IPS DF 6.9 (cell line): ENCODE results near the gene NEB.

Source experiments
- DNase-seq: peaks from one replicate; pipeline ENCODE4 v3.0.0-alpha.2; 2013; ENCODE audit warnings: low read depth, low spot score
- H3K27ac ChIP-seq: one replicate; pipeline ENCODE4 v1.5.1; 2013; ENCODE audit warnings: low read length, control low read depth
- H3K27me3 ChIP-seq: 2 replicates; pipeline ENCODE4 v1.6.1; 2013; ENCODE audit warnings: mild to moderate bottlenecking, low read length; ENCODE audit not compliant: control insufficient read depth, insufficient read depth
- H3K36me3 ChIP-seq: 2 replicates; pipeline ENCODE4 v1.6.1; 2013; ENCODE audit warnings: low read length; ENCODE audit not compliant: control insufficient read depth, insufficient read depth
- H3K4me1 ChIP-seq: 2 replicates; pipeline ENCODE4 v1.6.1; 2013; ENCODE audit warnings: low read length; ENCODE audit not compliant: control insufficient read depth, insufficient read depth
- H3K4me3 ChIP-seq: 2 replicates; pipeline ENCODE4 v1.5.1; 2013; ENCODE audit warnings: mild to moderate bottlenecking, low read length
- H3K9me3 ChIP-seq: 2 replicates; pipeline ENCODE4 v1.6.1; 2013; ENCODE audit warnings: low read length, inconsistent platforms; ENCODE audit not compliant: control insufficient read depth, insufficient read depth
- WGBS: extraction: QIAGEN DNeasy Blood & Tissue Kit; methylation state at CpG from one replicate; pipeline ENCODE4 v1.1.7; 2013; ENCODE audit warnings: mixed read lengths, missing lambda C conversion rate; ENCODE audit not compliant: insufficient read length, insufficient coverage; 5-methylcytosine and 5-hydroxymethylcytosine counted together

Gene NEB

GRCh38 chr2:151771599-151772358, 37.5 kb upstream of the NEB start:
- Histone ChIP-seq H3K4me1 (no peaks in the 10 kb centered on the region), H3K36me3 (no peaks in the 10 kb centered on the region; the same call in 1 of the 2 replicates), H3K9me3 (no peaks in the 10 kb centered on the region), H3K27me3 (no peaks in the 10 kb centered on the region), H3K27ac (no peak overlapping the region), H3K4me3 (no peak overlapping the region)
- WGBS, result no CpG with 5 or more reads among the region's 10 CpGs
- no peak for DNase-seq

GRCh38 chr2:151770995-151771394, 36.7 kb upstream of the NEB start:
- no CpG with 5 or more reads among the region's 2 CpGs for WGBS
- H3K27ac ChIP-seq, result no peak overlapping the region
- H3K36me3 ChIP-seq, result no peaks in the 10 kb centered on the region; the same call in 1 of the 2 replicates
- no peaks in the 10 kb centered on the region for H3K27me3 ChIP-seq
- no peak overlapping the region for H3K4me3 ChIP-seq
- no peak for DNase-seq
- H3K9me3 ChIP-seq, result no peaks in the 10 kb centered on the region
- no peaks in the 10 kb centered on the region for H3K4me1 ChIP-seq

GRCh38 chr2:151769606-151770005, 35.3 kb upstream of the NEB start:
- Histone ChIP-seq H3K4me3 (no peak overlapping the region), H3K27me3 (no peaks in the 10 kb centered on the region), H3K4me1 (peaks cover 1% of the 10 kb centered on the region; the same call in 1 of the 2 replicates), H3K36me3 (no peaks in the 10 kb centered on the region), H3K27ac (no peak overlapping the region), H3K9me3 (no peaks in the 10 kb centered on the region)
- no peak for DNase-seq
- no CpG with 5 or more reads among the region's 1 CpG for WGBS

- H3K27me3 ChIP-seq, result no peaks in the 10 kb centered on the region
- H3K4me3 ChIP-seq, result no peak overlapping the region
- H3K9me3 ChIP-seq, result no peaks in the 10 kb centered on the region
- no peak overlapping the region for H3K27ac ChIP-seq
- H3K36me3 ChIP-seq, result no peaks in the 10 kb centered on the region
- DNase-seq, result no peak
- WGBS, result no CpG with 5 or more reads among the region's 2 CpGs
- H3K4me1 ChIP-seq, result peaks cover 1% of the 10 kb centered on the region; the same call in 1 of the 2 replicates
Observed at GRCh38 chr2:151767536-151767935, 33.3 kb upstream of the NEB start.

- Histone ChIP-seq H3K9me3 (no peaks in the 10 kb centered on the region), H3K36me3 (no peaks in the 10 kb centered on the region), H3K27me3 (no peaks in the 10 kb centered on the region), H3K27ac (no peak overlapping the region), H3K4me1 (peaks cover 1% of the 10 kb centered on the region; the same call in 1 of the 2 replicates), H3K4me3 (no peak overlapping the region)
- WGBS, result no CpG with 5 or more reads among the region's 4 CpGs
- DNase-seq, result no peak
Observed at GRCh38 chr2:151766437-151767153, 32.3 kb upstream of the NEB start.

- H3K27ac ChIP-seq, result no peak overlapping the region
- no peak for DNase-seq
- H3K9me3 ChIP-seq, result no peaks in the 10 kb centered on the region
- peaks cover 1% of the 10 kb centered on the region; the same call in 1 of the 2 replicates for H3K4me1 ChIP-seq
- no peaks in the 10 kb centered on the region for H3K27me3 ChIP-seq
- no peak overlapping the region for H3K4me3 ChIP-seq
- WGBS, result no CpG with 5 or more reads among the region's 10 CpGs
- H3K36me3 ChIP-seq, result no peaks in the 10 kb centered on the region
Observed at GRCh38 chr2:151765760-151766410, 31.6 kb upstream of the NEB start.

GRCh38 chr2:151762694-151763093, 28.4 kb upstream of the NEB start:
- no peak overlapping the region for H3K4me3 ChIP-seq
- no peak for DNase-seq
- H3K4me1 ChIP-seq, result peaks cover 1% of the 10 kb centered on the region; the same call in 1 of the 2 replicates
- WGBS, result no CpG with 5 or more reads among the region's 3 CpGs
- no peak overlapping the region for H3K27ac ChIP-seq
- H3K27me3 ChIP-seq, result no peaks in the 10 kb centered on the region
- H3K36me3 ChIP-seq, result no peaks in the 10 kb centered on the region
- no peaks in the 10 kb centered on the region for H3K9me3 ChIP-seq

- H3K27me3 ChIP-seq, result no peaks in the 10 kb centered on the region
- no peak for DNase-seq
- H3K4me3 ChIP-seq, result no peak overlapping the region
- H3K36me3 ChIP-seq, result no peaks in the 10 kb centered on the region
- peaks cover 1% of the 10 kb centered on the region; the same call in 1 of the 2 replicates for H3K4me1 ChIP-seq
- H3K27ac ChIP-seq, result no peak overlapping the region
- H3K9me3 ChIP-seq, result no peaks in the 10 kb centered on the region
Observed at GRCh38 chr2:151761687-151762086, 27.4 kb upstream of the NEB start.

- WGBS, result no CpG with 5 or more reads among the region's 3 CpGs
- no peaks in the 10 kb centered on the region for H3K27me3 ChIP-seq
- H3K4me3 ChIP-seq, result no peak overlapping the region
- no peaks in the 10 kb centered on the region for H3K9me3 ChIP-seq
- DNase-seq, result no peak
- H3K4me1 ChIP-seq, result peaks cover 1% of the 10 kb centered on the region; the same call in 1 of the 2 replicates
- H3K36me3 ChIP-seq, result no peaks in the 10 kb centered on the region
- no peak overlapping the region for H3K27ac ChIP-seq
Observed at GRCh38 chr2:151761193-151761592, 26.9 kb upstream of the NEB start.

- no peaks in the 10 kb centered on the region for H3K9me3 ChIP-seq
- H3K36me3 ChIP-seq, result no peaks in the 10 kb centered on the region
- WGBS, result no CpG with 5 or more reads among the region's 11 CpGs
- DNase-seq, result no peak
- H3K4me1 ChIP-seq, result no peaks in the 10 kb centered on the region
- no peak overlapping the region for H3K4me3 ChIP-seq
- H3K27me3 ChIP-seq, result no peaks in the 10 kb centered on the region
- H3K27ac ChIP-seq, result no peak overlapping the region
Observed at GRCh38 chr2:151760139-151760650, 25.9 kb upstream of the NEB start.
